ENCODE results near the gene NUBP2. TPM values are rescaled to one million over a fixed set of nuclear protein-coding genes. Genes with fewer than 3 reads are reported as not detected.

NUBP2 gene
- total RNA-seq, 1 experiment from 2014 or later: 76.6 TPM

- ChIA-PET POLR2A (ENCODE audit: low non-redundant PET) (no interaction called here), CTCF (no interaction called here)
- Histone ChIP-seq H3K27ac (ENCODE audit: low read depth, low read length, poor library complexity, severe bottlenecking) (no peak overlapping the region), H3K4me3 (ENCODE audit: low read depth, low read length, poor library complexity, severe bottlenecking) (no peak overlapping the region), H3K9me3 (ENCODE audit: low read depth, low read length, poor library complexity, severe bottlenecking) (no peaks in the 10 kb centered on the region), H3K4me1 (ENCODE audit: insufficient read depth, low read length, poor library complexity, severe bottlenecking) (no peaks in the 10 kb centered on the region), H3K27me3 (replicated peaks; ENCODE audit: insufficient read depth, low read depth, low read length, poor library complexity) (no peaks in the 10 kb centered on the region), H3K36me3 (ENCODE audit: insufficient read depth, low read length, poor library complexity, severe bottlenecking) (peaks cover 18% of the 10 kb centered on the region)
- intact Hi-C loops (cut with micrococcal nuclease; ENCODE audit: unreplicated experiment): no loop called here
- no TSS peak for BruUV-seq (replicated peaks)
- no peak for TF ChIP-seq CTCF (conservative IDR thresholded peaks at IDR 0.05; ENCODE audit: low read depth, low read length)
- TF ChIP-seq EZH2 (IDR thresholded peaks at IDR 0.05; ENCODE audit: borderline replicate concordance, low read depth, low read length, poor library complexity, severe bottlenecking): no peak
- no peak for DNase-seq (ENCODE audit: low spot score)
Measured at GRCh38 chr16:1784977-1785845, 2.5 kb downstream of the NUBP2 start.

GRCh38 chr16:1785846-1786170 lies 3.0 kb downstream of the NUBP2 start:
- H3K4me1 ChIP-seq (ENCODE audit: insufficient read depth, low read length, poor library complexity, severe bottlenecking): no peaks in the 10 kb centered on the region
- TF ChIP-seq CTCF (conservative IDR thresholded peaks at IDR 0.05; ENCODE audit: low read depth, low read length) (no peak), EZH2 (IDR thresholded peaks at IDR 0.05; ENCODE audit: borderline replicate concordance, low read depth, low read length, poor library complexity, severe bottlenecking) (no peak)
- no peaks in the 10 kb centered on the region for H3K27me3 ChIP-seq (replicated peaks; ENCODE audit: insufficient read depth, low read depth, low read length, poor library complexity)
- POLR2A ChIA-PET (ENCODE audit: low non-redundant PET): no interaction called here
- H3K4me3 ChIP-seq (ENCODE audit: low read depth, low read length, poor library complexity, severe bottlenecking): no peak overlapping the region
- intact Hi-C loops (cut with micrococcal nuclease; ENCODE audit: unreplicated experiment): no loop called here
- H3K36me3 ChIP-seq (ENCODE audit: insufficient read depth, low read length, poor library complexity, severe bottlenecking): peaks cover 18% of the 10 kb centered on the region
- no TSS peak for BruUV-seq (replicated peaks)
- CTCF ChIA-PET: no interaction called here
- no peaks in the 10 kb centered on the region for H3K9me3 ChIP-seq (ENCODE audit: low read depth, low read length, poor library complexity, severe bottlenecking)
- no peak for DNase-seq (ENCODE audit: low spot score)
- H3K27ac ChIP-seq (ENCODE audit: low read depth, low read length, poor library complexity, severe bottlenecking): no peak overlapping the region

- Histone ChIP-seq H3K27me3 (replicated peaks; ENCODE audit: insufficient read depth, low read depth, low read length, poor library complexity) (no peaks in the 10 kb centered on the region), H3K4me1 (ENCODE audit: insufficient read depth, low read length, poor library complexity, severe bottlenecking) (no peaks in the 10 kb centered on the region), H3K27ac (ENCODE audit: low read depth, low read length, poor library complexity, severe bottlenecking) (no peak overlapping the region), H3K9me3 (ENCODE audit: low read depth, low read length, poor library complexity, severe bottlenecking) (no peaks in the 10 kb centered on the region), H3K36me3 (ENCODE audit: insufficient read depth, low read length, poor library complexity, severe bottlenecking) (peaks cover 18% of the 10 kb centered on the region), H3K4me3 (ENCODE audit: low read depth, low read length, poor library complexity, severe bottlenecking) (no peak overlapping the region)
- BruUV-seq (replicated peaks): no TSS peak
- TF ChIP-seq CTCF (conservative IDR thresholded peaks at IDR 0.05; ENCODE audit: low read depth, low read length): no peak
- no peak for TF ChIP-seq EZH2 (IDR thresholded peaks at IDR 0.05; ENCODE audit: borderline replicate concordance, low read depth, low read length, poor library complexity, severe bottlenecking)
- POLR2A ChIA-PET (ENCODE audit: low non-redundant PET): no interaction called here
- intact Hi-C loops (cut with micrococcal nuclease; ENCODE audit: unreplicated experiment): no loop called here
- DNase-seq (ENCODE audit: low spot score): no peak
- CTCF ChIA-PET: no interaction called here
Measured at GRCh38 chr16:1786242-1787055, 3.7 kb downstream of the NUBP2 start.
